H1 (cell line): Measurements from ENCODE around the gene PAX5. TPM values are rescaled to one million over a fixed set of nuclear protein-coding genes. Genes with fewer than 3 reads are reported as not detected.

ENCODE experiments used
- BRCA1 ChIP-seq: IDR thresholded peaks from 2 replicates; pipeline ENCODE4 v1.6.1; 2012; ENCODE audit warnings: low read depth, low read length, improper control_type of control experiment
- MAFK ChIP-seq: IDR thresholded peaks from 2 replicates; pipeline ENCODE4 v1.6.1; 2012; ENCODE audit warnings: low read depth, mild to moderate bottlenecking, improper control_type of control experiment, low read length
- polyA plus RNA-seq, 7 experiments: library from polyadenylated mRNA; depleted of rRNA in 3 of 7; stranded (reverse) in 5 of 7; unstranded in 2 of 7; fragments of >200 nt in 5 of 7; fragments of 200-250 nt in 2 of 7; gene quantifications; 1 replicate in 5 of 7; 2 replicates in 1 of 7; 4 replicates in 1 of 7; pipeline versions ENCODE4 v1.2.1 to v1.2.3, GENCODE V29; 2011 to 2013; ENCODE audit warnings: missing spikeins in 2 of 7, mixed read lengths in 2 of 7
- total RNA-seq: library from RNA; stranded (reverse); fragmentation: NEBNext Ultra II Directional; extraction: Animal tissue kit (Norgen Biotek cat#: 25700); gene quantifications from 2 replicates; pipeline ENCODE4 v1.2.1, GENCODE V29; 2021

The PAX5 gene
- total and polyA plus RNA-seq, 2 of the 8 experiments (the other 6 are each of a cell fraction or from before 2014, with no cell fraction given), result 0.29 to 0.43 TPM

GRCh38 chr9:36815566-36816348, 218.3 kb downstream of the PAX5 start (continued):
- TF ChIP-seq BRCA1 (no peak), MAFK (no peak)
